NCI-H2196 (cell line): ENCODE results near the gene OR6C74.

Experiments used
- DNase-seq: peaks from one replicate; lab custom pipeline; 2025; ENCODE audit not compliant: unreplicated experiment; lab: John Stamatoyannopoulos, UW

The OR6C74 gene

GRCh38 chr12:55244309-55244708, at the start of gene OR6C74:
Gene OR6C74, plus strand, starts transcription at chr12:55244609. Its CDS starts 2,679 bp downstream, at chr12:55247288.
- no peak for DNase-seq

GRCh38 chr12:55220725-55221124, 23.7 kb upstream of the OR6C74 start, which contains the start of gene OR10A7:
Gene OR10A7, plus strand, starts transcription at chr12:55221025. Its CDS starts 0 bp downstream, at chr12:55221025.
- no peak for DNase-seq

- DNase-seq, result no peak
These were observed 17.9 kb upstream of the OR6C74 start for GRCh38 chr12:55226523-55226922.

GRCh38 chr12:55227643-55228042, 16.8 kb upstream of the OR6C74 start:
- no peak for DNase-seq

- no peak for DNase-seq
These were observed 1.8 kb downstream of the OR6C74 start for GRCh38 chr12:55246159-55246558.

GRCh38 chr12:55250944-55251343, 6.5 kb downstream of the OR6C74 start:
- DNase-seq, result no peak

GRCh38 chr12:55253281-55253680, 8.9 kb downstream of the OR6C74 start:
- no peak for DNase-seq

- no peak for DNase-seq
These were observed 12.4 kb downstream of the OR6C74 start for GRCh38 chr12:55256831-55257230.

- DNase-seq, result no peak
These were observed 13.9 kb downstream of the OR6C74 start for GRCh38 chr12:55258303-55258702.

GRCh38 chr12:55280991-55281390, 36.6 kb downstream of the OR6C74 start:
- no peak for DNase-seq

GRCh38 chr12:55289999-55290398, 45.6 kb downstream of the OR6C74 start:
- DNase-seq, result no peak
